H1 (cell line): ENCODE results near the gene KLHDC8B. TPM values are rescaled to one million over a fixed set of nuclear protein-coding genes. Genes with fewer than 3 reads are reported as not detected.

ENCODE experiments used
- CHD1 ChIP-seq: IDR thresholded peaks from 2 replicates; pipeline ENCODE4 v1.6.1; 2012; ENCODE audit warnings: low read depth, low read length, improper control_type of control experiment
- CHD2 ChIP-seq: IDR thresholded peaks from 2 replicates; pipeline ENCODE4 v1.6.1; 2012; ENCODE audit warnings: low read length, improper control_type of control experiment
- HDAC2 ChIP-seq, 2 experiments: fragments of 300-600 bp in 1 of 2; sonication (generic) in 1 of 2; IDR thresholded peaks; 2 replicates each; pipeline ENCODE4 v1.6.1; 2011 to 2012; ENCODE audit warnings: low read depth in 2 of 2, low read length in 2 of 2, mild to moderate bottlenecking in 2 of 2, moderate library complexity in 2 of 2, borderline replicate concordance in 1 of 2, inconsistent platforms in 1 of 2
- PHF8 ChIP-seq: fragments of 200-600 bp; sonication (generic); conservative IDR thresholded peaks from 2 replicates; pipeline ENCODE4 v1.7.1; 2012; ENCODE audit warnings: low read depth, mild to moderate bottlenecking, inconsistent platforms, low read length, moderate library complexity
- POLR2AphosphoS5 ChIP-seq: IDR thresholded peaks from 2 replicates; pipeline ENCODE4 v1.6.1; 2011; ENCODE audit warnings: low read depth, low read length
- TEAD4 ChIP-seq: IDR thresholded peaks from 2 replicates; pipeline ENCODE4 v1.6.1; 2012; ENCODE audit warnings: low read depth, low read length, inconsistent platforms, mixed read lengths
- polyA plus RNA-seq, 7 experiments: library from polyadenylated mRNA; depleted of rRNA in 3 of 7; stranded (reverse) in 5 of 7; unstranded in 2 of 7; fragments of >200 nt in 5 of 7; fragments of 200-250 nt in 2 of 7; gene quantifications; 1 replicate in 5 of 7; 2 replicates in 1 of 7; 4 replicates in 1 of 7; pipeline versions ENCODE4 v1.2.1 to v1.2.3, GENCODE V29; 2011 to 2013; ENCODE audit warnings: missing spikeins in 2 of 7, mixed read lengths in 2 of 7
- total RNA-seq: library from RNA; stranded (reverse); fragmentation: NEBNext Ultra II Directional; extraction: Animal tissue kit (Norgen Biotek cat#: 25700); gene quantifications from 2 replicates; pipeline ENCODE4 v1.2.1, GENCODE V29; 2021

The KLHDC8B gene
- total and polyA plus RNA-seq, 2 of the 8 experiments (the other 6 are each of a cell fraction or from before 2014, with no cell fraction given), result 15.8 to 21.3 TPM

DNA sequence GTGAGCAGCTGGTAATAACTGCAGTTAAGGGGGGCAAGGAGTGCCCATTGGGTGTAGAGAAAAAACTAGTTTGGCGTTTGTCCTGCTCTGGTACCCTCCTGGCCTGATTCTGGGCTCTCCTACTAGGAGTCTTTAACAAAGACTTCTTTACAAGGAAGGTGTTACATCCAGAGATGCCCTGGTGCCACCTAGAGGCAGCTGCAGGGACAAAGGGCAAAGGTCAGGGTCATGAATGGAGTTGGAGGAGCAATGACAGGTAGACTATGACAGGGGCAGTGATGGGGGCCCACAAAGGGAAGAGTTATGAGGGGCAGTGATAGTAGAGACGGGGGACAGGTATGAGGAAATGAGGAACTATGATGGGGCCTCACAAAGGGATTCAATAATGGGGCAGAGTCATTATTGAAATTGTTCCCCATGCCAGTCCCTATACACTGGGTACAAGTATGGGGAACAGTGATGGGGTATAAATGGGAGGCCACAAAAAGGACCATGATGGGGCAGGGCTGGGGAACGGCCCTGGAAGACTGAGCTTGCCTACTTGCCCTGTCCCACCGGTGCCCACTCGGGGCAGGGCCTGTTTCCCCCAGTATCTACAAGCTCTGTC is 13.2 kb upstream of the KLHDC8B start (continued):
- TF ChIP-seq PHF8 (no peak), POLR2AphosphoS5 (no peak), HDAC2 (IDR thresholded peaks at IDR 0.05; ENCODE audit: borderline replicate concordance in 1 of 2, low read depth in 2 of 2, low read length in 2 of 2) (no peak), TEAD4 (no peak), CHD2 (peak; percentile 53; the same call in 1 of the 2 replicates), CHD1 (no peak)
